ENCODE results near the gene TNFAIP8. TPM values are rescaled to one million over a fixed set of nuclear protein-coding genes. Genes with fewer than 3 reads are reported as not detected.

TNFAIP8 gene
- polyA plus RNA-seq, 1 donor from 2014 or later: 285 TPM

GRCh38 chr5:119361594-119362125 lies 5.8 kb downstream of the TNFAIP8 start:
- Mint-ChIP-seq H3K4me1 (peaks cover 82 to 89% (median 84%) of the 10 kb centered on the region in 3 donors), H3K27ac (peak overlapping the region; percentile 40 to 94 (median 65)), H3K27me3 (no peaks in the 10 kb centered on the region), H3K9me3 (no peaks in the 10 kb centered on the region), H3K36me3 (peaks cover 2% of the 10 kb centered on the region), H3K4me3 (peak overlapping the region in 2 of 4 donors; percentile 74 to 80)

GRCh38 chr5:119362714-119363113 lies 6.9 kb downstream of the TNFAIP8 start:
- peaks cover 86 to 91% (median 90%) of the 10 kb centered on the region in 3 donors for H3K4me1 Mint-ChIP-seq

GRCh38 chr5:119363271-119363670 lies 7.5 kb downstream of the TNFAIP8 start:
- Mint-ChIP-seq H3K4me1 (peaks cover 87 to 91% (median 91%) of the 10 kb centered on the region in 3 donors), H3K27me3 (no peaks in the 10 kb centered on the region), H3K36me3 (peaks cover 2% of the 10 kb centered on the region)

More at GRCh38 chr5:119362714-119363113, 6.9 kb downstream of the TNFAIP8 start:
- Mint-ChIP-seq H3K9me3 (no peaks in the 10 kb centered on the region), H3K27me3 (no peaks in the 10 kb centered on the region), H3K27ac (peak overlapping the region; percentile 40 to 89 (median 65)), H3K4me3 (peak overlapping the region in 3 of 4 donors; percentile 34 to 56 (median 46)), H3K36me3 (peaks cover 2% of the 10 kb centered on the region)

GRCh38 chr5:119363936-119364335 lies 8.1 kb downstream of the TNFAIP8 start:
- Mint-ChIP-seq H3K27me3 (no peaks in the 10 kb centered on the region), H3K9me3 (no peaks in the 10 kb centered on the region), H3K27ac (peak overlapping the region in 2 of 3 donors; percentile 65 to 81), H3K4me3 (peak overlapping the region in 3 of 4 donors; percentile 43 to 86 (median 44)), H3K4me1 (peaks cover 88 to 90% (median 89%) of the 10 kb centered on the region in 3 donors), H3K36me3 (peaks cover 2% of the 10 kb centered on the region)

More at GRCh38 chr5:119363271-119363670, 7.5 kb downstream of the TNFAIP8 start:
- no peaks in the 10 kb centered on the region for H3K9me3 Mint-ChIP-seq
- H3K4me3 Mint-ChIP-seq: peak overlapping the region in 3 of 4 donors; percentile 34 to 56 (median 46)
- peak overlapping the region; percentile 59 to 81 (median 65) for H3K27ac Mint-ChIP-seq

- peaks cover 80 to 86% (median 81%) of the 10 kb centered on the region in 3 donors for H3K4me1 Mint-ChIP-seq
- H3K27ac Mint-ChIP-seq: peak overlapping the region; percentile 82 to 92 (median 87)
- peak overlapping the region; percentile 12 to 85 (median 78) for H3K4me3 Mint-ChIP-seq
- H3K27me3 Mint-ChIP-seq: no peaks in the 10 kb centered on the region
- H3K9me3 Mint-ChIP-seq: no peaks in the 10 kb centered on the region
- H3K36me3 Mint-ChIP-seq: peaks cover 2% of the 10 kb centered on the region
Observed at GRCh38 chr5:119365847-119366539, 10.2 kb downstream of the TNFAIP8 start.

- peaks cover 80 to 87% (median 83%) of the 10 kb centered on the region in 3 donors for H3K4me1 Mint-ChIP-seq
Observed at GRCh38 chr5:119366540-119366881, 10.7 kb downstream of the TNFAIP8 start.

GRCh38 chr5:119367502-119368237 lies 11.9 kb downstream of the TNFAIP8 start:
- Mint-ChIP-seq H3K4me3 (peak overlapping the region; percentile 1 to 90 (median 76)), H3K9me3 (no peaks in the 10 kb centered on the region), H3K36me3 (peaks cover 2% of the 10 kb centered on the region), H3K4me1 (peaks cover 73 to 76% (median 76%) of the 10 kb centered on the region in 3 donors), H3K27me3 (no peaks in the 10 kb centered on the region), H3K27ac (peak overlapping the region; percentile 77 to 92 (median 82))

More at GRCh38 chr5:119366540-119366881, 10.7 kb downstream of the TNFAIP8 start:
- Mint-ChIP-seq H3K4me3 (peak overlapping the region; percentile 12 to 85 (median 78)), H3K27ac (peak overlapping the region; percentile 82 to 92 (median 87)), H3K27me3 (no peaks in the 10 kb centered on the region), H3K9me3 (no peaks in the 10 kb centered on the region), H3K36me3 (peaks cover 2% of the 10 kb centered on the region)

GRCh38 chr5:119368238-119368630 lies 12.4 kb downstream of the TNFAIP8 start:
- peak overlapping the region; percentile 45 to 90 (median 76) for H3K4me3 Mint-ChIP-seq
- H3K9me3 Mint-ChIP-seq: no peaks in the 10 kb centered on the region
- no peaks in the 10 kb centered on the region for H3K27me3 Mint-ChIP-seq
- H3K27ac Mint-ChIP-seq: peak overlapping the region; percentile 82 to 92 (median 87)
- peaks cover 2% of the 10 kb centered on the region for H3K36me3 Mint-ChIP-seq
- H3K4me1 Mint-ChIP-seq: peaks cover 73 to 75% (median 74%) of the 10 kb centered on the region in 3 donors

GRCh38 chr5:119370486-119370885 lies 14.7 kb downstream of the TNFAIP8 start:
- peaks cover 4% of the 10 kb centered on the region for H3K36me3 Mint-ChIP-seq
- no peaks in the 10 kb centered on the region for H3K27me3 Mint-ChIP-seq
- peak overlapping the region; percentile 44 to 92 (median 86) for H3K27ac Mint-ChIP-seq
- H3K4me1 Mint-ChIP-seq: peaks cover 66 to 69% (median 68%) of the 10 kb centered on the region in 3 donors
- H3K9me3 Mint-ChIP-seq: no peaks in the 10 kb centered on the region
- H3K4me3 Mint-ChIP-seq: no peak overlapping the region

- peak overlapping the region in 1 of 4 donors; percentile 13 for H3K4me3 Mint-ChIP-seq
- H3K27me3 Mint-ChIP-seq: no peaks in the 10 kb centered on the region
- peak overlapping the region; percentile 24 to 44 (median 43) for H3K27ac Mint-ChIP-seq
- H3K4me1 Mint-ChIP-seq: peaks cover 59 to 62% (median 61%) of the 10 kb centered on the region in 3 donors
- peaks cover 4% of the 10 kb centered on the region for H3K36me3 Mint-ChIP-seq
- no peaks in the 10 kb centered on the region for H3K9me3 Mint-ChIP-seq
Observed at GRCh38 chr5:119371146-119371545, 15.3 kb downstream of the TNFAIP8 start.

GRCh38 chr5:119373449-119373858 lies 17.6 kb downstream of the TNFAIP8 start:
- peak overlapping the region in 2 of 4 donors; percentile 7 to 71 for H3K4me3 Mint-ChIP-seq
- peaks cover 46 to 55% (median 50%) of the 10 kb centered on the region in 3 donors for H3K4me1 Mint-ChIP-seq
- no peaks in the 10 kb centered on the region for H3K9me3 Mint-ChIP-seq
- no peaks in the 10 kb centered on the region for H3K27me3 Mint-ChIP-seq
- H3K36me3 Mint-ChIP-seq: peaks cover 4% of the 10 kb centered on the region
- H3K27ac Mint-ChIP-seq: peak overlapping the region; percentile 14 to 53 (median 29)

GRCh38 chr5:119374901-119375300 lies 19.1 kb downstream of the TNFAIP8 start:
- Mint-ChIP-seq H3K4me3 (peak overlapping the region in 1 of 4 donors; percentile 60), H3K27ac (peak overlapping the region in 1 of 3 donors; percentile 39), H3K27me3 (no peaks in the 10 kb centered on the region), H3K36me3 (peaks cover 4% of the 10 kb centered on the region), H3K9me3 (no peaks in the 10 kb centered on the region), H3K4me1 (peaks cover 44 to 52% (median 49%) of the 10 kb centered on the region in 3 donors)

GRCh38 chr5:119377066-119377465 lies 21.2 kb downstream of the TNFAIP8 start:
- Mint-ChIP-seq H3K36me3 (peaks cover 5% of the 10 kb centered on the region), H3K4me3 (no peak overlapping the region), H3K27me3 (no peaks in the 10 kb centered on the region), H3K4me1 (peaks cover 35 to 54% (median 47%) of the 10 kb centered on the region in 3 donors), H3K9me3 (no peaks in the 10 kb centered on the region), H3K27ac (peak overlapping the region in 2 of 3 donors; percentile 28 to 43)

- H3K4me3 Mint-ChIP-seq: peak overlapping the region in 1 of 4 donors; percentile 52
- H3K9me3 Mint-ChIP-seq: no peaks in the 10 kb centered on the region
- H3K27ac Mint-ChIP-seq: peak overlapping the region; percentile 23 to 75 (median 46)
- peaks cover 8% of the 10 kb centered on the region for H3K36me3 Mint-ChIP-seq
- no peaks in the 10 kb centered on the region for H3K27me3 Mint-ChIP-seq
- peaks cover 36 to 58% (median 51%) of the 10 kb centered on the region in 3 donors for H3K4me1 Mint-ChIP-seq
Observed at GRCh38 chr5:119378075-119378700, 22.4 kb downstream of the TNFAIP8 start.

Measured in IgD-negative memory B cell (primary cell).